Testis (tissue), 2 donors: ENCODE measurements around the gene STAC3.

Source experiments
- CTCF ChIP-seq, 3 experiments: fragments of 450-650 bp in 2 of 3; fragments of 200-600 bp in 1 of 3; sonication (generic) in 1 of 3; IDR thresholded peaks; one replicate each; pipeline ENCODE4 v1.5.1; 2016 to 2019; ENCODE audit warnings: antibody characterized with exemption in 3 of 3, mild to moderate bottlenecking in 2 of 3, moderate library complexity in 1 of 3
- POLR2A ChIP-seq: fragments of 450-650 bp; IDR thresholded peaks from one replicate; pipeline ENCODE4 v1.6.1; 2017; ENCODE audit warnings: antibody characterized with exemption, mild to moderate bottlenecking, moderate library complexity

- no peak for TF ChIP-seq CTCF (IDR thresholded peaks at IDR 0.05)
- no peak for TF ChIP-seq POLR2A
These were observed 55.8 kb downstream of the STAC3 start for GRCh38 chr12:57195186-57195585.
